Measurements from ENCODE around the gene KCNK3. TPM values are rescaled to one million over a fixed set of nuclear protein-coding genes. Genes with fewer than 3 reads are reported as not detected.

The KCNK3 gene
- total RNA-seq, 4 donors from 2014 or later, result 4.8 to 8.3 (median 5.6) TPM

DNA sequence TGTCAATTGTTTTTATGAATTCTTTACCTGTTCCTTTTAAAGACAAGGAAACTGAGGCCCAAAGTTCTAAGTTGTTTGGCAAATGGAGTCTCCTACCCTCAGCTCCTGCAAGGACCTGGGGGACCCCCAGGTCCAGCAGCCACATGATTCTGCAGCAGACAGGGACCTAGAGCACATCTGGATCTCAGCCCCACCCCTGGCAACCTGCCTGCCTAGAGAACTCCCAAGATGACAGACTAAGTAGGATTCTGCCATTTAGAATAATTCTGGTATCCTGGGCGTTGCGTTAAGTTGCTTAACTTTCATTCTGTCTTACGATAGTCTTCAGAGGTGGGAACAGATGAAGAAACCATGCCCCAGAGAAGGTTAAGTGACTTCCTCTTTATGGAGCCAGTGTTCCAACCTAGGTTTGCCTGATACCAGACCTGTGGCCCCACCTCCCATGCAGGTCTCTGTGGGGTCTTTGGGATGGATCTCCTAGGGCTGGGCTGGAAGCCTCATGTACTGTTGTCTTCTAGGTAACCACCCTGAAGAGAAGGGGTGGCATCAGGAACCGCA lies 87.8 kb downstream of the KCNK3 start:
- DNase-seq, result no peak
- TF ChIP-seq, protein P1, sequence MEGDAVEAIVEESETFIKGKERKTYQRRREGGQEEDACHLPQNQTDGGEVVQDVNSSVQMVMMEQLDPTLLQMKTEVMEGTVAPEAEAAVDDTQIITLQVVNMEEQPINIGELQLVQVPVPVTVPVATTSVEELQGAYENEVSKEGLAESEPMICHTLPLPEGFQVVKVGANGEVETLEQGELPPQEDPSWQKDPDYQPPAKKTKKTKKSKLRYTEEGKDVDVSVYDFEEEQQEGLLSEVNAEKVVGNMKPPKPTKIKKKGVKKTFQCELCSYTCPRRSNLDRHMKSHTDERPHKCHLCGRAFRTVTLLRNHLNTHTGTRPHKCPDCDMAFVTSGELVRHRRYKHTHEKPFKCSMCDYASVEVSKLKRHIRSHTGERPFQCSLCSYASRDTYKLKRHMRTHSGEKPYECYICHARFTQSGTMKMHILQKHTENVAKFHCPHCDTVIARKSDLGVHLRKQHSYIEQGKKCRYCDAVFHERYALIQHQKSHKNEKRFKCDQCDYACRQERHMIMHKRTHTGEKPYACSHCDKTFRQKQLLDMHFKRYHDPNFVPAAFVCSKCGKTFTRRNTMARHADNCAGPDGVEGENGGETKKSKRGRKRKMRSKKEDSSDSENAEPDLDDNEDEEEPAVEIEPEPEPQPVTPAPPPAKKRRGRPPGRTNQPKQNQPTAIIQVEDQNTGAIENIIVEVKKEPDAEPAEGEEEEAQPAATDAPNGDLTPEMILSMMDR (IDR thresholded peaks at IDR 0.05), result no peak
- TF ChIP-seq POLR2A (IDR thresholded peaks at IDR 0.05), result no peak
- 87 to 99% methylated on average over 4 of the region's 4 CpGs for WGBS, 2 donors
- Histone ChIP-seq H3K9me3 (no peaks in the 10 kb centered on the region), H3K27me3 (no peaks in the 10 kb centered on the region), H3K4me3 (replicated peaks in 1 of 3) (no peak overlapping the region), H3K27ac (no peak overlapping the region), H3K4me1 (peaks cover 3 to 5% of the 10 kb centered on the region in 2 donors), H3K36me3 (peaks cover 50 to 57% of the 10 kb centered on the region in 2 donors)
- intact Hi-C loops (cut with DNase I), result no loop called here

Small RNA genes within 50 kb of the gene (small RNA-seq; reads per million reads assigned to genes)
- not detected for gene AC015977.1

Other genes starting within 250 kb of the KCNK3 start
- gene OTOF, start 214.6 kb upstream of the KCNK3 start, total RNA-seq, result under 1 TPM in 1 of 4 donors, not detected in 3; 0.67 TPM
- gene CIB4, start 51.4 kb upstream of the KCNK3 start, total RNA-seq, result under 1 TPM in 2 of 4 donors, not detected in 2; 0.45 to 0.94 TPM
- gene SLC35F6, start 71.6 kb downstream of the KCNK3 start, total RNA-seq, result 10 to 100 TPM; 73.1 to 91.2 (median 80.7) TPM
- under 1 TPM in 1 of 4 donors, not detected in 3; 0.67 TPM for gene CENPA, start 93.3 kb downstream of the KCNK3 start, total RNA-seq
- not detected for gene DPYSL5, start 155.4 kb downstream of the KCNK3 start, total RNA-seq

Data from thyroid gland (tissue), 4 donors.